Measurements from ENCODE around the gene TADA3. TPM values are rescaled to one million over a fixed set of nuclear protein-coding genes. Genes with fewer than 3 reads are reported as not detected.
A peak's percentile ranks its signal among the peaks of the same experiment; 100 is the strongest.

TADA3 gene
- total and polyA plus RNA-seq, 8 donors = 13.2 to 29.1 (median 20.1) TPM

- Histone ChIP-seq H3K27me3 (no peaks in the 10 kb centered on the region), H3K36me3 (peaks cover 3 to 72% (median 52%) of the 10 kb centered on the region in 3 donors), H3K9me3 (no peaks in the 10 kb centered on the region), H3K27ac (no peak overlapping the region), H3K4me1 (no peaks in the 10 kb centered on the region), H3K4me3 (no peak overlapping the region)
- 84 to 88% methylated on average over 5 of the region's 5 CpGs for WGBS, 2 donors
- ATAC-seq = peak in 1 of 4 donors; percentile 42
- DNase-seq = no peak
- TF ChIP-seq CTCF (IDR thresholded peaks at IDR 0.05) = no peak
- intact Hi-C loops (cut with DNase I) = no loop called here
- FAIRE-seq = no peak
Measured at GRCh38 chr3:9800529-9800928, 8.3 kb upstream of the TADA3 start.

DNA sequence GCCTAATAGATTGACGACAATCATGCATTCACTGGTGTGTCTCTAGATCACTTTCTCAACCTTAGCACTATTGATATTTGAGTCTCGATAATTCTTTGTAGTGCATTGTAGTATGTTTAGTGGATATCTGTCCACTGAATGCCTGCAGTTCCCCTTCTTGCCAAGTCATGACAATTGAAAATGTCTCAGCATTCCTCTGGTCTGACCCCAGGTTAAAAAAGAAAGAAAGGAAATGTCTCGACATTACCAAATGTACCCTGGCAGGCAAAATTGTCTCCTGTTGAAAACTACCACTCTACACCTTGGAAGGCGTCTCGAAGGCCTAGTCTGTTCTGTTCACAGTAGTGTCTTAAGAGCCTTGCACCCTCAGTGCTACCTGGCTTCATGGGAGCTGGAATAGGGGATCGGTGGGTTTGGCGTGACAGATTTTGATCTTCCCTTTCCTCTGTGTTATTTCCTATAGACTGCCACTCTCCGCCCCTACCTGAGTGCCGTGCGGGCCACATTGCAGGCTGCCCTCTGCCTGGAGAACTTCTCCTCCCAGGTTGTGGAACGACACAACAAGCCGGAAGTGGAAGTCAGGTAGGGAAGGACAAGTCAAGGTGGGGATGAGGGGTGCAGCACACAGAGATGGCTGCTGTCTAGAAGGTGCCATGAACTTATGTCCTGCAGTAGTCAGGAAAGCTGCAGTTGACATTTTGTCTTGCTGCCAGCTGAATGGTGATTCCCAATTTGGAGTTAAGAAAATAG, 5.1 kb upstream of the TADA3 start:
- Histone ChIP-seq H3K4me1 (peaks cover 0 to 9% (median 0%) of the 10 kb centered on the region in 3 donors), H3K9me3 (no peaks in the 10 kb centered on the region), H3K27me3 (no peaks in the 10 kb centered on the region), H3K36me3 (peaks cover 3 to 42% (median 26%) of the 10 kb centered on the region in 3 donors), H3K4me3 (no peak overlapping the region), H3K27ac (no peak overlapping the region)
- FAIRE-seq (no peak), DNase-seq (no peak), ATAC-seq (no peak)
- no peak for TF ChIP-seq CTCF (IDR thresholded peaks at IDR 0.05)
- intact Hi-C loops (cut with DNase I) = no loop called here
- 90 to 92% methylated on average over 12 of the region's 12 CpGs for WGBS, 2 donors

DNA sequence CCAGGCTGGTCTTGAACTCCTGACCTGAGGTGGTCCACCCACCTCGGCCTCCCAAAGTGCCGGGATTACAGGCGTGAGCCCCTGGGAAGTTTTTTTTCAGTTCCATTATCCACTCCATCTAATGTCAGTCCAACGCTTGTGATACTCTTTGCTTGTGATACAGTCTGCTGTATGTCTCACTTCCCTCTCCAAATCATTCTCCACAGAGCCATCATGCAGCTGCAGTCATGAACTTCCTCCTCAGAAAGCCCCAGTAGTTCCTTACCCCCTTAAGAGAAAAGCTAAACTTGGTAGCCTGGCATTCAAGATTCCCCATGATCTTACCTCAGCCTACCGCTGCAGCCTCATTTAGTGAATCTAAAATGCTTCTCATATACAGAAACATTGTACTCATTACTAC, 2.9 kb upstream of the TADA3 start:
- H3K9me3 ChIP-seq = no peaks in the 10 kb centered on the region
- no peak for TF ChIP-seq CTCF (IDR thresholded peaks at IDR 0.05)
- WGBS, 2 donors = 87 to 91% methylated on average over 5 of the region's 5 CpGs
- ATAC-seq (no peak), DNase-seq (no peak), FAIRE-seq (no peak)
- no peak overlapping the region for H3K27ac ChIP-seq
- peaks cover 3 to 29% (median 14%) of the 10 kb centered on the region in 3 donors for H3K36me3 ChIP-seq
- peaks cover 0 to 13% (median 3%) of the 10 kb centered on the region in 3 donors for H3K4me1 ChIP-seq
- no peak overlapping the region for H3K4me3 ChIP-seq
- H3K27me3 ChIP-seq = no peaks in the 10 kb centered on the region
- intact Hi-C loops (cut with DNase I) = no loop called here

GRCh38 chr3:9794400-9794799, 2.1 kb upstream of the TADA3 start:
- H3K9me3 ChIP-seq = no peaks in the 10 kb centered on the region
- FAIRE-seq = no peak
- WGBS, 2 donors = 93 to 94% methylated on average over 11 of the region's 11 CpGs
- H3K27me3 ChIP-seq = no peaks in the 10 kb centered on the region
- H3K4me3 ChIP-seq = no peak overlapping the region
- peaks cover 0 to 13% (median 3%) of the 10 kb centered on the region in 3 donors for H3K4me1 ChIP-seq
- intact Hi-C loops (cut with DNase I) = no loop called here
- TF ChIP-seq CTCF (IDR thresholded peaks at IDR 0.05) = no peak
- H3K27ac ChIP-seq = no peak overlapping the region
- no peak for DNase-seq
- peaks cover 3 to 21% (median 6%) of the 10 kb centered on the region in 3 donors for H3K36me3 ChIP-seq
- no peak for ATAC-seq

GRCh38 chr3:9793161-9793781, 998 bp upstream of the TADA3 start:
- FAIRE-seq (no peak), ATAC-seq (peak in 3 of 4 donors; percentile 1 to 15 (median 14)), DNase-seq (no peak)
- peak overlapping the region; percentile 78 to 94 (median 86) for H3K4me3 ChIP-seq
- intact Hi-C loops (cut with DNase I) = no loop called here
- H3K27me3 ChIP-seq = no peaks in the 10 kb centered on the region
- 0 to 1% methylated on average over 21 to 23 of the region's 23 CpGs for WGBS, 2 donors
- H3K4me1 ChIP-seq = peaks cover 0 to 13% (median 3%) of the 10 kb centered on the region in 3 donors
- TF ChIP-seq CTCF (IDR thresholded peaks at IDR 0.05) = no peak
- H3K27ac ChIP-seq = peak overlapping the region; percentile 84 to 90 (median 88)
- peaks cover 0 to 10% (median 0%) of the 10 kb centered on the region in 3 donors for H3K36me3 ChIP-seq
- no peaks in the 10 kb centered on the region for H3K9me3 ChIP-seq
